Measurements from ENCODE around the gene ARHGAP28.
"Not testable (repeated sequence)": the region's sequence is repeated elsewhere in the genome, so short reads cannot be mapped to it uniquely, and the experiment has no call there.

Gene ARHGAP28

GRCh38 chr18:6821356-6821755, 91.8 kb downstream of the ARHGAP28 start:
- no peak for DNase-seq

- DNase-seq, result not testable (repeated sequence)
These were observed 97.6 kb downstream of the ARHGAP28 start for GRCh38 chr18:6827161-6827560.

GRCh38 chr18:6827566-6827965, 98.0 kb downstream of the ARHGAP28 start:
- DNase-seq, result not testable (repeated sequence)

- no peak for DNase-seq
These were observed 101.4 kb downstream of the ARHGAP28 start for GRCh38 chr18:6830916-6831315.

GRCh38 chr18:6835345-6835744, 105.8 kb downstream of the ARHGAP28 start:
- DNase-seq, result no peak

- DNase-seq, result no peak
These were observed 106.8 kb downstream of the ARHGAP28 start for GRCh38 chr18:6836331-6836730.

- no peak for DNase-seq
These were observed 108.4 kb downstream of the ARHGAP28 start for GRCh38 chr18:6837904-6838303.

- DNase-seq, result no peak
These were observed 112.6 kb downstream of the ARHGAP28 start for GRCh38 chr18:6842081-6842480.

- no peak for DNase-seq
These were observed 113.8 kb downstream of the ARHGAP28 start for GRCh38 chr18:6843308-6843707.

- DNase-seq, result not testable (repeated sequence)
These were observed 116.0 kb downstream of the ARHGAP28 start for GRCh38 chr18:6845521-6845920.

GRCh38 chr18:6850396-6850795, 120.9 kb downstream of the ARHGAP28 start:
- DNase-seq, result no peak

- DNase-seq, result no peak
These were observed 122.0 kb downstream of the ARHGAP28 start for GRCh38 chr18:6851480-6851879.

- no peak for DNase-seq
These were observed 125.3 kb downstream of the ARHGAP28 start for GRCh38 chr18:6854811-6855210.

GRCh38 chr18:6855767-6856166, 126.3 kb downstream of the ARHGAP28 start:
- DNase-seq, result no peak

GRCh38 chr18:6857300-6857699, 127.8 kb downstream of the ARHGAP28 start:
- DNase-seq, result no peak

GRCh38 chr18:6859676-6860422, 130.3 kb downstream of the ARHGAP28 start:
- DNase-seq, result no peak

- no peak for DNase-seq
These were observed 131.4 kb downstream of the ARHGAP28 start for GRCh38 chr18:6860804-6861448.

- no peak for DNase-seq
These were observed 135.7 kb downstream of the ARHGAP28 start for GRCh38 chr18:6865251-6865650.

- no peak for DNase-seq
These were observed 137.1 kb downstream of the ARHGAP28 start for GRCh38 chr18:6866552-6867085.

GRCh38 chr18:6868033-6868432, 138.5 kb downstream of the ARHGAP28 start:
- no peak for DNase-seq

- DNase-seq, result no peak
These were observed 142.1 kb downstream of the ARHGAP28 start for GRCh38 chr18:6871566-6871965.

- no peak for DNase-seq
These were observed 143.7 kb downstream of the ARHGAP28 start for GRCh38 chr18:6873040-6873751.

GRCh38 chr18:6874315-6874714, 144.8 kb downstream of the ARHGAP28 start:
- no peak for DNase-seq

- DNase-seq, result no peak
These were observed 146.2 kb downstream of the ARHGAP28 start for GRCh38 chr18:6875749-6876148.

Measured in stimulated activated CD4-positive, alpha-beta T cell treated with anti-CD3 and anti-CD28 coated beads, Interleukin-12 subunit alpha, Interleukin-12 subunit beta, amount 100 ng/mL, for 4 hours (primary cell).